ENCODE results near the gene RCOR2. TPM values are rescaled to one million over a fixed set of nuclear protein-coding genes. Genes with fewer than 3 reads are reported as not detected.

RCOR2 gene
- total and polyA plus RNA-seq, 2 donors (not counting 1 experiment from before 2014, with no cell fraction given): 1.8 to 5.6 TPM

- H3K4me3 ChIP-seq (replicated peaks in 1 of 4; ENCODE audit: control extremely low read depth in 1 of 4, insufficient read depth in 1 of 4, low read depth in 3 of 4, low read length in 4 of 4): peak overlapping the region; percentile 49 to 65 (median 62)
- H3K36me3 ChIP-seq (ENCODE audit: control insufficient read depth, insufficient read depth, low read length): peaks cover 2% of the 10 kb centered on the region
- H3K4me2 ChIP-seq (ENCODE audit: extremely low read depth, insufficient read depth, low read length): peak overlapping the region; percentile 85
- TF ChIP-seq CTCF (conservative IDR thresholded peaks at IDR 0.05 in 1 of 2, IDR thresholded peaks at IDR 0.05 in 1 of 2; ENCODE audit: low read depth in 1 of 2, low read length in 2 of 2) (peak; percentile 44 to 59), EZH2 (IDR thresholded peaks at IDR 0.05; ENCODE audit: low read length, missing control alignments) (no peak)
- H3K9ac ChIP-seq (ENCODE audit: insufficient read depth, low read length): peak overlapping the region; percentile 32
- no peaks in the 10 kb centered on the region for H3K27me3 ChIP-seq (ENCODE audit: control insufficient read depth, insufficient read depth, low read length)
- DNase-seq (ENCODE audit: low read depth in 2 of 2): peak in 1 of 2 donors; percentile 41
- H3K79me2 ChIP-seq (ENCODE audit: control insufficient read depth, insufficient read depth, low read length): no peaks in the 10 kb centered on the region
- no peaks in the 10 kb centered on the region for H3K9me3 ChIP-seq (ENCODE audit: control insufficient read depth, insufficient read depth, low read depth, low read length)
- peak overlapping the region; percentile 27 for H3K27ac ChIP-seq (ENCODE audit: insufficient read depth, low read length)
- H3K4me1 ChIP-seq (ENCODE audit: control insufficient read depth, extremely low read depth, insufficient read depth, low read length): peaks cover 19% of the 10 kb centered on the region
- peak overlapping the region; percentile 49 for H2AFZ ChIP-seq (ENCODE audit: low read length)
- no peaks in the 10 kb centered on the region for H4K20me1 ChIP-seq (ENCODE audit: control insufficient read depth, extremely low read depth, insufficient read depth, low read length)
These were observed 765 bp downstream of the RCOR2 start for GRCh38 chr11:63915961-63916836.

DNA sequence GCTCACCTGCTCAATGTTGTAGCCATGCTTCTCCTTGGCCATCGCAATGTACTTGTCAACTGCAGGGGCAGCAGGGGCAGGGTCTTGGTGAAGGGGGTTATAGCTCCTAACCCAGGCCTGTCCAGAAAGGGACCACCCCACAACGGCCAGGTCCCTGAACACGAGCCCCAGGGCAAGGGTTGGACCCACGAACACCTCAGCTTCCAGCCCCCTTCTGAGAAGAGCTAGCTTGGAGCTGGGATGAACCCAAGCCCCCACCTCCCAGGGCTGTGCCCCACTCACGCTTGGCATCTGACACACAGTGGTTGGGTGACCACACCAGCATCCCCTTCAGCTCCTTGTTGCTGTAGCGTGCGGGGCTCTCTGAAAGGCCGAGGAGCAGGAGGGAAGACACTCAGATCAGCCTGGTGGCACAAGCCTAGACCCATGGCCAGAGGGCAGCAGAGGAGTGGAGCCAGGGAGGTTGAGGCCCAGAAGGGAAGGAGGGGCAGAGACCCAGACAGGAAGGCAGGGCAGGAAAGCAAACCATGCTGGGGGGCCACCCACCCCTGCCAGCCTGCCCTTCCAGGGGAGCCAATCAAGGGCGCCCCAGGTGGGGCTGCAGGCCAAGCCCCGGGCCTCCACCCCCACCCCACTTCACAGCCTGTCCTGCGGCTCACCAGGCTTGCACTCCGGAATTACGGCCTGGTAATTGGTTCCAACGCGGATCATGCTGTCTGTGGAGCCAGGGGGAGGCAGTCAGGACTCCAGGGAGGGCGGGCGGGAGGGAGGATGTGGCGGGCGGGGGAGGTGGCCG, 1.9 kb downstream of the RCOR2 start:
- TF ChIP-seq CTCF (conservative IDR thresholded peaks at IDR 0.05 in 1 of 2, IDR thresholded peaks at IDR 0.05 in 1 of 2; ENCODE audit: low read depth in 1 of 2, low read length in 2 of 2): no peak
- DNase-seq (ENCODE audit: low read depth in 2 of 2): no peak
- Histone ChIP-seq H3K4me1 (ENCODE audit: control insufficient read depth, extremely low read depth, insufficient read depth, low read length) (peaks cover 19% of the 10 kb centered on the region), H3K9ac (ENCODE audit: insufficient read depth, low read length) (no peak overlapping the region), H3K27ac (ENCODE audit: insufficient read depth, low read length) (no peak overlapping the region), H2AFZ (ENCODE audit: low read length) (no peak overlapping the region), H3K9me3 (ENCODE audit: control insufficient read depth, insufficient read depth, low read depth, low read length) (no peaks in the 10 kb centered on the region), H3K79me2 (ENCODE audit: control insufficient read depth, insufficient read depth, low read length) (no peaks in the 10 kb centered on the region), H3K4me3 (replicated peaks in 1 of 4; ENCODE audit: control extremely low read depth in 1 of 4, insufficient read depth in 1 of 4, low read depth in 3 of 4, low read length in 4 of 4) (peak overlapping the region in 2 of 4 experiments; percentile 10 to 25), H3K36me3 (ENCODE audit: control insufficient read depth, insufficient read depth, low read length) (peaks cover 2% of the 10 kb centered on the region), H3K4me2 (ENCODE audit: extremely low read depth, insufficient read depth, low read length) (peak overlapping the region; percentile 15), H4K20me1 (ENCODE audit: control insufficient read depth, extremely low read depth, insufficient read depth, low read length) (no peaks in the 10 kb centered on the region), H3K27me3 (ENCODE audit: control insufficient read depth, insufficient read depth, low read length) (no peaks in the 10 kb centered on the region)
